Central memory CD4-positive, alpha-beta T cell (primary cell): ENCODE data around the gene TMEM200C.

Experiments used
- DNase-seq: peaks from one replicate; pipeline ENCODE4 v3.0.0; 2022
- total RNA-seq, 3 experiments: gene quantifications; one replicate each; lab custom pipeline; 2026; lab: John Stamatoyannopoulos, UW

Gene TMEM200C
- total RNA-seq = 0 to 0.04 (median 0) reads per million in 3 experiments

DNA sequence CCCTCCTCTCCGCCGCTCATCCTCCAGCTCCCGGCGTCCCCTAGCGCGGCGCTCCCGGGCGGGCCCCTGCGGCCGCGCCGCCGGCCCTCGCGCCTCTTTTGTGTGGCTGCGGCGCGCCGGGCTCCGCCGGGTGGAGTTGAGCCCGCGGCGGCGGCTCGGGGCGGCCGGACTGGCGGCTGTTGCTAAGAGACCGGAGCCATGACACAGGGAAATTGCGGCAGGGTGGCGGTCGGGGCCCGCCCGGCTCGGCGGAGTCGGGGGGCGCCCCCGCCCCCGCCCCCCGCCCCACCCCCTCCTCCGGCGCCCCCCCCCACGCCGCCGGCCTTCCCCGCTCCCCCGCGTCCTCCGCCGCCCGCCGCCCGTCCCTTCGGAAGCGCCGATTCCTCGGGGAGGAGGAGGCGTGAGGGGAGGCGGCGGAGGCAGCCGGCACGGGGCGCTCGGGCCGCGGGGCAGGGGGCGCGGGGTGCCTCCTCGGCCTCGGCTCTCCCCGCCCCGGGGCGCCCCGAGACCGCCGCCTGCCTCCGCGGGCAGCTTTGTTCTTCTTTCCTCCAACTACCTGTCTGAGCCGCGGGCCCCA lies at the start of gene TMEM200C:
TSS of gene TMEM200C (minus strand) at position 224 of the 577 bp plus-strand sequence. CDS start 3,459 bp downstream, outside the sequence.
- DNase-seq = no peak

DNA sequence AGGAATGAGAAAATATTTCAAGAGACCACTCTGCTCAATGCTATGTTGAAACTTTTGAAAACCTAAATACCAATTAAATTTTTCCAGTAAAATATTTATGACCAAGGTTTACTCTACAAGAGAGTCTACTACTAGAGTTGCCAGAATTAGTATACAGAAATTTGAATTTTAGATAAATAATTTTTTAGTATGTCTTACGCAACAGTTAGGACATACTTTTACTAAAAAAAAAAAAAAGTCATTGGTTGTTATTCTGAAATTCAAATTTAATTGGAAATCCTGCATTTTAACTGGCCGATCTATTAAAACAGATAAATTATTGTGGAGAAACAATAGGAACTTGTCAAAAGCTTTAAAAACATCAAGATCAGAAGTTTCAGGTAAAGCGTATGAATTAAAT lies 49.1 kb upstream of the TMEM200C start:
- DNase-seq = no peak

DNA sequence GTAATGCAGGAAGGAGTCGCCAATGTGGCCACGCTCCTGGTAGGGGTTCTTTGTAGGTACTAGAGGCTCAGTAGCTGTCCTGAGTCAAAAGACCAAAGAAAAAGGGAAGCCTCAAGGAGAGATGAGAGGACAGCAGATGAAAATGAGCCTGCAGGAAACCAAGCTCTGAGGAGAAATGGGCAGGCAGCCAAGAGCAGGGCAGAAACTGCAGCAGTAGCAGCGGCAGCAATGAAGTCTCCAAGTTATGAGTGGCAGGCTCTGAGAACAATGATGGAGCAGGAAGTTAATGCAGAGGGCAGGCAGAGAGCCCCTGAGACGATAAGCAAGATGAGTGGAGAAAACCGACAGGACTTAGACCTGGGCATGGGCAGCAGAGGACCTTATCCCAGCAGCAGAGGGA lies 48.2 kb upstream of the TMEM200C start:
- no peak for DNase-seq

- DNase-seq = no peak
These were observed 47.3 kb upstream of the TMEM200C start for GRCh38 chr18:5942591-5942990.

GRCh38 chr18:5941890-5942289 lies 46.6 kb upstream of the TMEM200C start:
- no peak for DNase-seq

- no peak for DNase-seq
These were observed 44.7 kb upstream of the TMEM200C start for GRCh38 chr18:5939801-5940667.

DNA sequence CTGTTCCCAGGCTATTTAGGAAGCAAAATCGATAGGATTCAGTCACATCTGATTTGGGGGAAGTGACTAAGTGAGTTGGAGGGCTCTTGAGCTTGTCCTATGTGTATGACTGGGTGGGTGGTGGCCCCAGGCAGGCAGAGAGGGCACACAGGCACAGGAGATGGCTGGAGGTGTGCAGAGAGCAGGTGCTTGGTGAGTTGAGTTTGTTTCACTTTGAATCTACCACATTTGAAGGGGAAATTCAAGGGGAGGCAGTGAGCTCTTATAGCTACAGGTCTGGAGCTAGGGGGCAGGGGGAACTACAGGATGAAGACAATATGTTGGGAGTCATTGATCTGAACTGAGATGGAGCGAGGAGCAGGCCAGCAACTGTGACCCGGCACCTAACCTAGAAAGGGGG lies 42.5 kb upstream of the TMEM200C start:
- DNase-seq = no peak

DNA sequence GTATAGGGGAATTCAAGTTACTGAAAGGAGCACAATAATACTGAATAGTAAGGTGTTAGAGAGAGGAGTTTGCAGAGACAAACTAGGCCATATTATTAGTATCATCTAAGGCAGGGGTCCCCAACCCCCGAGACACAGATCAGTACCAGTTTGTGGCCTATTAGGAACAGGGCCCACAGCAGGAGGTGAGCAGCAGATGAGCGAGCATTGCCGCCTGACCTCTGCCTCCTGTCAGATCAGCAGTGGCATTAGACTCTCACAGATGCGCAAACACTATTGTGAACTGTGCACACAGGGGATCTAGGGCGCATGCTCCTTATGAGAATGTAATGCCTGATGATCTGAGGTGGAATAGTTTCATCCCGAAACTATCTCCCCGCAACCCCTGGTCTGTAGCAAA lies 41.8 kb upstream of the TMEM200C start:
- DNase-seq = no peak

DNA sequence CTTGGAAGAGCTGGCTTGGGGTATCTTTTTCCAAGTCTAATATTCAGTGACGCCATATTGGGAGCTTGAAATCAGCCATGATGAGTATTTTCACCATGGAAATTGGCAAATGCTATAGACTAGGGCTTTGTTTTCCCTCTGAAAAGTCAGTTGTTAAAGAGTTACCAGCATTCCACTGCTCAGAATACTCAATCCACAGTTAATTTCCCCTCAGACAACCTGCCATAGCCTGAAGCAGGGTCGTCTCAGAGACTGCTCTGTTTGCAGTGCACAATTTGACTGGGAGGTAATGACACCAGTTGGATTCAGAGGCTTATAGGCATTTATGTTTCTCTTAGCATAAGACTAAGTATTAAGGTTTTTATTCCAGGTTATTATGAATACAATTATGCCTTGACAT lies 35.5 kb upstream of the TMEM200C start:
- DNase-seq = no peak

DNA sequence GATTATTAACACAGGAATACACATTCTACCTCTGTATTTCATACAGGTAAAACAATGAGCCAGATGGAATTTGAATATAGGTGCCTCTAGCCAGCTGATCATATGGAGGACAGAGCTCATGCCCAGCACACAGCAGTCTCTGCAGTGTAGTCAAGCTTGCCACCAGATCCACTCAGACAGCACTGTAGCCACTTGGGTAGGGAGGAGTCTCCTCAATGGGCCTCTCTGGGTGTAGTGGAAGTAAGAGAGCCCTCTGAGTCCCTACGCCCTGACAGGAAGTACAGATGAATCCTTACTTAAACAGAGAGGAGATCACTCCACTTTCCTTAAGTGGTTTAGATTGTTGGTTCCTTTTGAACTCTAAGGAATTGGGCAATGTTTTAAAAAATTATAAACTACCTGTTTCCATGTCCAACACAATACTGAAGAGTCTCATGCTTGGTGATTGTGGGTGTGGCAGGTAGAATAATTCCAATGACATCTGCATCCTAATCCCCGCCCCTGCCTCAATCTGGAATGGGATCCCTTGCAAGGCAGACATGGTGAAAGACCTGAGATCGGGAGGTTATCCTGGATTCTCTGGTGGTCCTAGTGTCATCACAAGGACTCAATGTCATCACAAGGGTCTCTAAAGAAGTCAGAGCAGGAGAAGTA lies 23.0 kb upstream of the TMEM200C start:
- no peak for DNase-seq

DNA sequence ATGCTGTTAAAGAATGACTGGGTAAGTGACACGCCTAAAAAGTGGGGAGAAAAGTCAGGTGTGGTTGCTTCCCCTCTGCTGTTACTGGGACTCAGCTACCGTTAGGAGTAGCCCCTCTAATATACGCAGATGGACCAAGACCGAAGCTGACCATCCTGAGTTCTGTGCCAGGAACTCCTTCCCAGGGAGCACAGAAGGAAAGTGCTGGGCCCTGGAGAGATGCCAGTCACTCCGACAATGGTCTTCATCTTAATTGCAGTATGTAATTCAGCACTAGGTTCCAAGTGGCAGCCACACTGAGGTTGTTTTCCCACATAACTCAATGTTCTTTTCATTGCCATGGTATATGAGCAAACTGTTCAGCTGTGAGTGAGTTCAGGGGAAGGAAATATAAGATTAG lies 19.6 kb upstream of the TMEM200C start:
- no peak for DNase-seq

- DNase-seq = no peak
These were observed 18.7 kb upstream of the TMEM200C start for GRCh38 chr18:5914016-5914415.

GRCh38 chr18:5912566-5912965 lies 17.2 kb upstream of the TMEM200C start:
- DNase-seq = no peak

- DNase-seq = no peak
These were observed 13.8 kb upstream of the TMEM200C start for GRCh38 chr18:5909125-5909524.

DNA sequence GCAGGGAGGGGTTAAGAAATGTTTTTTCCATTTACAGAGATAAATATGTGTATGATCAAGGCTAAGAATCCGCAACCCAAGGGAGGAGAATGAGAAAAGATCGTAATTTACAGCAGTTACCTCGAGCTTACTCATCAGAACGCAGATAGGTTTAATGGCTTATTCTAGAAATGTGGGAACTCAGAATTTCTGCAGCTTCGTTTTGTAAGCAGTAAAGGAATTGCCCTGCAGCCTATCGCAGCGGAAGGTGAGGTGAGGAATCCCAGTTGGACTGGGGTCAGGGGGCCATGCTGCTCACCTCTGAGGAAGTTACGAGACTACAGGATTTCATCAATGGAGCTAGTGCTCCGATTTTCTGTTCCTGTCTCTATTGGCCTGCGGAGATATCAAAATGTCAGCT lies 8.1 kb upstream of the TMEM200C start:
- no peak for DNase-seq

DNA sequence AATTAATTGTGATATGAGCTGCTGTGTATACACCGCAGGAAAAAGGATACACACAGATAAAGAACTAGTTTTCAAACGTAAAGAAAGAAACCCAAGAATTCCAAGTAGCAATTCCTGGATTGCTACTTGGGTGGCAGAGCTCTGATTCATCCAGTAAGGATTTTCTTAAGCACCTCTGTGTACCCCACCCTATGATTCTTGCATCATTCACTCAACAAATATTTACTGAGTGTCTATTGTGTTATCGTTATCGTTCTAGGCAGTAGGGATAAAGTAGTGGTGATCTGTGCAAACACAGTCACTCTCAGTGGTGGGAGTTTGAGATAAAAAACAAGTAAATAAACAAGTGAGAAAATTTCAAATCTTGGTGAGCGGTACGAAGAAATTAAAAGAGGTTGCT lies 4.9 kb upstream of the TMEM200C start:
- DNase-seq = no peak

DNA sequence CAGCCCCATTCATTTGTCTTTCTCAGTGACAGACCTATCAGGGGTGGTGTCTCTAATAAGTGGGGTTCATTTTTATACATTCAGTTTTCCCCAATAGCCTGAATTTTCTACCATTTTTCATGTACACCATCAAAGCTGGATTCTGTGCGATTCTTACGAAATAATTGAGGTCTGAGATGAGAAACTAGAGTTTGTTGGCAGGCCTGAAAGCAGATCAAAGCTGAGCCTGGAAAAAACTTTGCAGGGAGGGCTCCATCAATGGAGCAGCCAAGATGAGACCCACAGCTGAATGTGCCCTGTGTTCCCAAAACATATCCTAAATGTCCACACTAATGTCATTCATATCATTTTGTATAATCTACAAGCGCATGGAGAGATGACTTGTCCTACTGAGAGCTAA lies 4.5 kb upstream of the TMEM200C start:
- no peak for DNase-seq

DNA sequence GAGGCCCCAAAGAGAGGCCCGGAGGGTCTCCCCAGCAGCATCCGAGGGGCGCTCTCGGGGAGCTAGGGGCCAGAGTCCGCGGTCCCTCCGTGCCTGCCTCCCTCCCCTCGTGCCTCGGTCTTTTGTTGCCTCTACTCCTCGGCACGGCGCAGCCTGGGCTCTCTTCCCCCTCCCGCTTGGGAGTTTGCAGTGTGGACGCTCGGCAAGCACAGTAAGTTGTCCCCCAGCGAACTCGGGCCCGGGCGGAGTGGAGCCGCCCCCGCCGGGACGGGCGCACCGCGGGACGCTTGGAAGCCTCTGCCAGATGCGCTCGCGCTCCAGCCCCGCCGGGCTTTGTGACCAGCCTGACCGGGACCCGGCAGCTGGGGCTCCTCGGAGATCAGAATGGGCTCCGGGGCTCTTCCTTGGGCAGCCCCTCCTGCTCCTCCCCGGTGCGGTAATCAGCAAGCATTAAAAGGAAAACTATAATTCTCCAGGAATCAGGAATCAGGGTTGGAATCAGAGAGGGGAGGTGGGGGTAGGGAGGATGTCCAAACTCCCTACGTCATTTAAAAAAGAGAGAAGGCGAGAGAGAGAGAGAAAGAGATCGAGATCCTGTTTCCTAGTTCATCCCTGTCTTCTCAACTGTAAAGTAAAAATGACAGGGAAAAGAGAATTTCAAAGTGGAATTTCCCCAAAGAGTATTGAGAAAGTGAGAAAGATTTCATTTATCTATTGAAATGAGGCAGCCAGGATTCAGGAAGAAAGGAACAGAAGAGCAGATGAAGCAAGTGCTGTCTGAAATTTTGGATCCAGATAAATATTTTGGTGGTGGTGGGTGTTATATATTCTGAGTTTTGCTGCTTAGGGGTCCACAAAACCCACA lies 786 bp upstream of the TMEM200C start:
- no peak for DNase-seq

GRCh38 chr18:5894611-5895298 lies 567 bp downstream of the TMEM200C start:
- DNase-seq = no peak

GRCh38 chr18:5893956-5894610 lies 1.2 kb downstream of the TMEM200C start:
- DNase-seq = no peak

DNA sequence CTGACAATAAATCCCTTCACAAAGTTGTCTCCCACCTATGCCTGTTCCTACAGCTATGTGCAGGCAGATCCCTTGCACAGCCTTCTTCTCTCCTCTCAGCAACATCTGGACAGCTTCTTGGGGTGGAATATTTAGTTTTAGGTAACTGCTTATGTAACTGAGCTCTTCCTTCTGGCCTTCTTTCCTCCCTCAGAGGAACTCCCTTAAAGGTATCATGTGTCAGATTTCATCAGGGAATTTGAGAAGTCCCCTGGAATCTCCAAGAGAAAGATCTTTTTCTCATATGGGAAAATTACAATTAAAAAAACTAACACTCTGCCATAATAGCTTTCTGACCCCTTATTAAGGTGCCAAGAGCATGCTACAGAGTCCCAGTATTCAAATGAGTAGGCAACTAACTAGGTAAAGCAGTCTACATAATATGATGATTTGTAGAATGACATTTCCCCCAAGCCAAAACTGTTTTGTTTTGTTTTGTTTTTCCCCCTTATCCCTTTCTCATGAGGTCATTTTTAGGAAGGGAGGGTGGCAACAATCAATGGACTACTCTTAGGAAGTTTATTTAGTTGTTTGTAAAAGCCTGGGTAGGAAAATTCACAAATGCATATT lies 2.4 kb downstream of the TMEM200C start:
- DNase-seq = no peak
